C4-2B (cell line): Measurements from ENCODE around the gene TRIO.

Experiments
- H3K27ac ChIP-seq: fragments of 450-650 bp; 2 replicates; pipeline ENCODE4 v1.5.1; 2017
- ZFX ChIP-seq: fragments of 450-650 bp; IDR thresholded peaks from 2 replicates; pipeline ENCODE4 v1.6.1; 2017
- TF ChIP-seq, protein P1 (sequence below): fragments of 450-650 bp; conservative IDR thresholded peaks from 2 replicates; pipeline ENCODE4 v1.5.1; 2017; ENCODE audit warnings: mild to moderate bottlenecking

TRIO gene

DNA sequence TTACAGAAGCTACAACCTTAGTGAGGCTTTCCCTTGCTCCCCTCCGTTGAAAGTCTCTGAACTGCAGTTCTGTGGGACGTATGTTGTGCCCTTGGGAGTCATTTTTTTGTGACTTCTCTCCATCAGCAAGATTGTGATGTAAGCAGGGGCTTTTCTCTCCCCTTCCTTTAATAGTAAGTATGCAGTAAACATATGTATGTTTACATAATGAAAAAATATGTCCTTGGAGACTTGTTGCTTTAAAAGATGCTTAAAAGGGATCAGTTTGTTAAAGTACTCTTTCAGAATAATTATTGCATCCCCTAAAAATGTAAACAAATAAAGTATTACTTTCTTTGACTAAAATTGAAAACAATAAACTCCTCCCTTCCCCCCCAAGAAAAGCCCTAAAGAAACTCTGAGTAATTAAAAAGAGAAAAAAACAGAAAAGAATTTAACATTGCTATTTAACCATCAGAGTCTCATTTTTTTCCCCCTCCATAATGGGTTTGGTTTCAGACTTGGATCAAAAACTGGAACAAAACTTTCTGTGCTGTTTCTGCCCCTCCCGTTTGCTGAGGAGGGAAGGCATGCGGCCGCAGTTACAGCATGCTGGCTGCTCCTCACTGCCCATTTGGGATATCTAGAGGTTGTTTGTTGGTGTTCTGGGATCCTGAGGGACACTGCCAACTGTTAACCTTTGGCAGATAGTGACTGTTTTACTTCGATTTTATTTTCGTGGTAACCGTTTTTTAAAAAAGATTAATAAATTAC is 40.2 kb downstream of the TRIO start:
- H3K27ac ChIP-seq: no peak overlapping the region

DNA sequence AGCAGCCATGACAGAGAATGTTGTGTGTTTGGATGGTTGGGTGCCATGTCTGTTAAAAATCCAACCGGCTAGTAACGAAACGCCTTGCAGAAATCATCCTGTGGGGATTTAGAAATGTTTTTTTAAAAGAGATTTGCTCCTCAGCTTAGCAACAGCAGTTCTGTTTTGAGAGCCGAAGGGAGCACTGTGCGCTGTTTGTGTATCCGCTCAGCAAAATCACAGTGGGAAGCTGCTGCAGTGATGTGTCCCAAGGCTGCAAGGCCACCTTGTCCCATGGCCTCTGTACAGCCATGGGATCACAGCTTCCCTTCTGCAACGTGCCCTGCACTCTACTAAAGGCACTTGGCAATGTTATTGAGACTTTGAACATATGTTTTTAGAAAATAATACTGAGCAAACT is 40.9 kb downstream of the TRIO start:
- TF ChIP-seq, protein P1, sequence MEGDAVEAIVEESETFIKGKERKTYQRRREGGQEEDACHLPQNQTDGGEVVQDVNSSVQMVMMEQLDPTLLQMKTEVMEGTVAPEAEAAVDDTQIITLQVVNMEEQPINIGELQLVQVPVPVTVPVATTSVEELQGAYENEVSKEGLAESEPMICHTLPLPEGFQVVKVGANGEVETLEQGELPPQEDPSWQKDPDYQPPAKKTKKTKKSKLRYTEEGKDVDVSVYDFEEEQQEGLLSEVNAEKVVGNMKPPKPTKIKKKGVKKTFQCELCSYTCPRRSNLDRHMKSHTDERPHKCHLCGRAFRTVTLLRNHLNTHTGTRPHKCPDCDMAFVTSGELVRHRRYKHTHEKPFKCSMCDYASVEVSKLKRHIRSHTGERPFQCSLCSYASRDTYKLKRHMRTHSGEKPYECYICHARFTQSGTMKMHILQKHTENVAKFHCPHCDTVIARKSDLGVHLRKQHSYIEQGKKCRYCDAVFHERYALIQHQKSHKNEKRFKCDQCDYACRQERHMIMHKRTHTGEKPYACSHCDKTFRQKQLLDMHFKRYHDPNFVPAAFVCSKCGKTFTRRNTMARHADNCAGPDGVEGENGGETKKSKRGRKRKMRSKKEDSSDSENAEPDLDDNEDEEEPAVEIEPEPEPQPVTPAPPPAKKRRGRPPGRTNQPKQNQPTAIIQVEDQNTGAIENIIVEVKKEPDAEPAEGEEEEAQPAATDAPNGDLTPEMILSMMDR: no peak
- no peak for TF ChIP-seq ZFX
- H3K27ac ChIP-seq: no peak overlapping the region

More for the DNA sequence above, 40.2 kb downstream of the TRIO start:
- TF ChIP-seq, protein P1: no peak
- no peak for TF ChIP-seq ZFX

DNA sequence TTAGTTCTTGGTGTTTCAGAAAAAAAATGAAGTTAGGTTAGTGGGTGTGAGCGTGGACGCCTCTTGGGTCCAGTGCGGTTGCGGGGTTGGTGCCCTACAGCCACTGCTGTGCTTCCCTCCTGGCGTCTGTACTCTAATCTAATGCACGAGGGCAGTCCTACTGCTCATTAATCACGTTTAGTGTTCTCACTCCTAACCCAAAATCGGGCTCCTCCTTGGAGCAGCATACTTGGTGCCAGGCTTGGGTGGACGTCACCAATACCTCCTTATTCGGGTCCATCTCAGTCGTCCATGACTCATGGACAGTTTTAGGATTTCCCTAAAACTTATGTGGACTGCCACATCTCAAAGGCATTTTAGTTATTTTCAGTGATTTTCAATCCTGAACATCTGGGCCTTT is 41.6 kb downstream of the TRIO start:
- no peak overlapping the region for H3K27ac ChIP-seq
- no peak for TF ChIP-seq ZFX
- TF ChIP-seq, protein P1: no peak

DNA sequence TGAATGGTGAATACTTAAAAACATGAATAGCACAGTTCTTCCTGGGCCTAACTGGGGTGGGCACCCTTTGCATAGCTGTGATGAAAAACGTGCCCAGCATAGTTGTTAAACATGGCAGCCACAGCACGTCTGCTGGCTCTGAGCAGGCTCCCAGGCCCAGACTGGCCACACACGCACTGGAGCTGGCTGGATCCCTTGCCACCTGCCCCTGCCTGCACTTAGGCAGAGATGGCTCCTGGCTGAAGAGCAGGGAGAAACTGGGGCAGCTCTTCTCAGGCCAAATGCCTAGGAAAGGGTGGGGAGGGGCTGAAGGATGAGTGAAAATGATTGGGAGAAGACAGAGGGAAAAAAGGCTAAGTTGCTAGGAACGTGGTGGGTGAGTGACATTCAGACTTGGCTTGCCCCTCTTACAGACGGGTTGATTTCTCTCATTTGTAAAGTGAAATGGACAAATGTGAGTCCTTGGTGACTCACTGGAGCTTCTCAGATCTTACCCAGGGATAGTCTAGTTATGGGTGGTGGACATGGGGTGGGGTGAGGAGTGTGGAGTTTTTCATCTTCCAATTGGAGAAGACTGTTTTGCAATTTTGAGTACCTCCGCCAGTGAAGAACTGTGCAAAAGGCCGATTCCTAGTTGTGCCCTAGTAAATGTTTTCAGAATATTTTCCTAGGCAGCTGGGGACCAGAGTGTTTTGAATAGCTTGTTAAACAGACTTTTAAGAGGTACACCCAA is 42.4 kb downstream of the TRIO start:
- H3K27ac ChIP-seq: no peak overlapping the region; the same call in 1 of the 2 replicates
- TF ChIP-seq, protein P1: no peak
- TF ChIP-seq ZFX: no peak

DNA sequence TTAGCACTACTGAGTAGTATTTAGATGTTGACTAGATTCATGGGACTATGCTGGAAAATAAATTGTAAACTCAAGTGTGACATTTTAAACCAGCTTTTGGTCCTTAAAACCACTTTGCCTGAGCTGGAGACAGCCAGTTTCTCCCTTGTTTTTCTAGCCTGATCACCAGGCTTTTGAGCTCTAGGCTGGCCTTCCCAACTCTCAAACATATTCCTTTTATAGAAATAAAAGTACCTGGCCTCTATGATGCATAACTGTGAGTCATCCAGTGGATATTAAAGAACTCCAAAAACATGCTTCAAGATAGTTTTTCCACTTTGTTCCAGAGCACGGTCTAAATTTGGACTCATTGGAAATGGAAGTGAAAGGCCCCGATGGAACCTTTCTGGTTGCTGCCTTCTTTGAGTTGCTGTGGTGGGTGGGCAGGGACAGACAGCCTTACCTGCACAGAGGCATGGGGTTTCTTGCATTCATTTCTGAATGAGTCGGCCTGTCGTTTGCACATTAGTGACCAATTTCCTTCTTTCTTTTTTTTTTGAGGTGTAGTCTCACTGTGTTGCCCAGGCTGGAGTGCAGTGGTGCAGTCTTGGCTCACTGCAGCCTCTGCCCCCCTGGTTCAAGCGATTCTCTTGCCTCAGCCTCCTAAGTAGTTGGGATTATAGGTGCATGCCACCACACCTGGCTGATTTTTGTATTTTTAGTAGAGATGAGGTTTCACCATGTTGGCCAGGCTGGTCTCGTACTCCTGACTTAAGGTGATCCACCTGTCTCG is 43.1 kb downstream of the TRIO start:
- no peak overlapping the region for H3K27ac ChIP-seq
- no peak for TF ChIP-seq ZFX
- TF ChIP-seq, protein P1: no peak

DNA sequence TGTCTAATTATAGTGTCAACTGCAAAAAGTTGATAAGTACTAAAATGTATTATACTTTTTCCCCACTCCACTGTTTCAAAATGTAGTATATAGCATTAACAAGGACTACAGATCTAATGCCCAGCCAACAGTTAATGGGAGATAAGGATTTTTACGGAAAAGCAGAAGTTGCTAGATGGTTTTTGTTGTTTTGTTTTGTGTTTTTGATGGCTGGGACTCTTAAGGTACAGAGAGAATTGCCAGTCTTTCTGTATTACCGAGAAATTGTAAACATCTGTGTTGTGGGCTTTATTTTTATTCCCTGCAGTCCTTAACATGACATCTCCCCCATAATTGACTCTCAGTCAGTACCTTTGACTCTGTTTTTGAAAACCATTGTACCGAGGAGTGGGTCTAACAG is 44.0 kb downstream of the TRIO start:
- H3K27ac ChIP-seq: no peak overlapping the region

More for the DNA sequence above, 44.0 kb downstream of the TRIO start:
- TF ChIP-seq ZFX: no peak
- TF ChIP-seq, protein P1: no peak
